ENCODE data around the gene ERC2. TPM values are rescaled to one million over a fixed set of nuclear protein-coding genes. Genes with fewer than 3 reads are reported as not detected.
"Not testable (repeated sequence)": the region's sequence is repeated elsewhere in the genome, so short reads cannot be mapped to it uniquely, and the experiment has no call there.

The ERC2 gene
- polyA plus RNA-seq (2013, experiment 1 of 2; ENCODE audit: insufficient read length): 0.12 TPM
- 0.07 TPM for polyA plus RNA-seq (2013, experiment 2 of 2; ENCODE audit: insufficient read length)

DNA sequence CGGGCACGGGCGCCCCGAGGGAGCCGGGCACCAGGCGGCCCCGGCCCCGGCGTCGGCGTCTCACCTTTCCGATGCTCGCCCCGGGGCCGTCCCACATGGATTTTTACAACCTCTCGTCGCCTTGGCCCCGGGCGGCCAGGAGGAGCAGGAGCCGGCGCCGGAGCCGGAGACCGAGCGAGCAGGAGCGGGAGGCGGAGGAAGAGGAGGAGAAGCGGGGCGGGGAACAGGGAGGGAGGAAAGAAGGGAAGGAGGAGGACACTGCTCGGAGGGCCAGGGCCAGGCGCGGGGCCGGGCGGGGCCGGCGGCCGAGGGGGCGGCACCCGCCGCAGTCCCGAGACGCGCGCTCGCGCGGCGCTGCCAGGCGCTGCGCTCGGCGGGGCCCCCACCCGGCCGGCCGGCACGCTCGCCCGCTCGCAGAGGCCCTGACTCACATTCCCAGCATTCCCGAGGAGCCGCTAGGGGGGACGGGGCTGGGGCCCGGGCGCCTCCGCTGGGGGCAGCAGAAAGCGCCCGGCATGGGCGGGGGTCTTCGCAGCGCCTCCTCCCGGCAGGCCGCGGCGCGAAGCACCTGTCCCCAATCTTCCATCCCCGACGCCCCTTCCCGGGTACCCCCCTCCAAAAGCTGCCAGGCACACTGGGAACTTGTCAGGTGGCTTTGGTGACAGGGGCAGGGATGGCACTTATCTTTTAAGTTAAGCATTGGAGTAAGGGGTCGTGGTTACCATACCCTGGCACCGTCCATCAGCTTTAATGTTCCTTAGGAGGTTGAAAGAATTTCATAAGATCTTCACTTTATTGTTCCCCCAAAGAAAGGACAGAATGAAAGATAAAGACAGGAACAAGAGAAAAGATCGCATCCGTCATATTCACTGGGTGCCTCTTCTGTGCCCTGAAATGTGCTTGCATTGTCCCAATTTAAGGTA, at the start of gene ERC2:
Gene ERC2 (minus strand): TSS at position 284 of the 923 bp plus-strand sequence.
- peak; percentile 28 for DNase-seq

DNA sequence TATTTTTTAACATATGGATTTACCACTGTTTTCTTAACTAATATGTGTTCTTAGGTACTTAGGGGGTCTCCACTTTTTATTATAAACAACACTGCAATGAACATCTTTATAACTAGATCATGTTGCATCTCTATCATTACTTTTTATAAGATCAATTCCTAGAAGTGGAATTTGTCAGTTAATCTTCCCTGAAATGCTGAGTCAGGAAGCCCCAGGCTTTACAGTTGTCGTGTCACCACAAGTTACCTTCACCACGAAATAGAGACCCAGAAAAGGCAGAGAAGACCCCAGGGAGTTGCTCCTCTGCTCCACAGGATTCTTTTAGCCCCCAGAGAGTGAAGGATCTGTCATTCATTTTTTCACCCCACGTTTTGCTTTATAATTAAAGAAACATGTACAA, 34.5 kb upstream of the ERC2 start:
- DNase-seq: no peak

DNA sequence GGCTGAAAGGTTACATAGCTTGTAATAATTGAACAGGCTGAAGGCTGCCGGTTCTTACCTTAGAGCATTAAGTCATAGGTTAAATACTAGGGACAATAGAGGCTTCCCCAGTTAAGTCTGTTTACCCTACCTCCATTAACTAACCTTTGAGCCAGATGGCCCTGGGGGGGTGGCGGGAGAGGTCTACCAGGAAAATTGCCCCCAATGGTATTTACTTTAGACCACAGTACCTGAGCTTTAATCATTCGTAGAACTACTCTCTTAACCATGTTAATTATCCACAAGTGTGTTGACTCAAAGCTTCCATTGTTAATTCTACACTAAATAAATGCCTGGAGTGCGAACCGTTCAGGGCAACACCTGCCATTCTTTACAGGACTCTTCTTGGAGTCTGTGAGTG, 28.1 kb upstream of the ERC2 start:
- not testable (repeated sequence) for DNase-seq

DNA sequence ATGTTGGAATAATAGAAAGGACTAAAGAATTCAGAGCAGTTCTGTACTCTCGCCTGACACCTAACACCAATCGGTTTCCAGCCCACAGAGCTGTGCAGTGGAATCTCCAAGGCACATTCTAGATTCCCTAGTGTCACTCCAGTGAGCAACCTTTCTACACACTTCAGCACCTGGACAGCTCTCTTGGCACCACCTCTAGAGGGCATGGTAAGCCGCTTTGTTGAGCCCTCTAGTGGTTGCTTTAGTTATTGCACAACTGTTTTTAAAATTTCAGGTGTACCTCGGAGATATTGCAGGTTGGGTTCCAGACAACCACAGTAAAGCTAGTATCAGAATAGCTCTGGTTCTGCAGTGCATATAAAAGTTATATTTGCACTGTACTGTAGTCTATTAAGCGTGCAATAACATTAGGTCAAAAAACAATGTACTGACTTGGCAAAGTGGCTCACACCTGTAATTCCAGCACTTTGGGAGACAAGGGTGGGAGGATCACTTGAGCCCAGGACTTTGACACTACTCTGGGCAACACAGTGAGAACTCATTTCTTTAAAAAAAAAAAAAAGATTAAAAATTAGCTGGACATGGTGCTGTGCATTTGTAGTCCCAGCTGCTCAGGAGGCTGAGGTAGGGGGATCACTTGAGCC, 26.5 kb upstream of the ERC2 start:
- DNase-seq: peak; percentile 80

DNA sequence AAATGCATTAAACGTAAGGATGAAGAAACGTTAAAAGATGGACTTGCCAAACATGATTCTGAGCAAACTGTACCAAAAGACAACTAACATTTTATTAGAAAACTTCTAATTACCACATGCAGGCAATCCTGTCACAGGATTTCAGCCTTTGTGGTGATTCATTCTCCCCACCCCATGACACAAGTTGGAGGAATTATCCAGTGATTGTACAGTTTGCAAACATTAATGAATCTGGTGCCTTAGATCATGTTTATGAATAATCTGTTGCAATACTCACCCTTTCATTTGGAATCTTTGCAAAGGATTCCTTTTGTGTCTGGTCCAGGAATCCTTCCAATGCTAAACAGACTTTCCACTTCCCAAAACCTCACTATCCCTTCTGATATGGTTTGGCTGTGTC, 23.3 kb upstream of the ERC2 start:
- no peak for DNase-seq

DNA sequence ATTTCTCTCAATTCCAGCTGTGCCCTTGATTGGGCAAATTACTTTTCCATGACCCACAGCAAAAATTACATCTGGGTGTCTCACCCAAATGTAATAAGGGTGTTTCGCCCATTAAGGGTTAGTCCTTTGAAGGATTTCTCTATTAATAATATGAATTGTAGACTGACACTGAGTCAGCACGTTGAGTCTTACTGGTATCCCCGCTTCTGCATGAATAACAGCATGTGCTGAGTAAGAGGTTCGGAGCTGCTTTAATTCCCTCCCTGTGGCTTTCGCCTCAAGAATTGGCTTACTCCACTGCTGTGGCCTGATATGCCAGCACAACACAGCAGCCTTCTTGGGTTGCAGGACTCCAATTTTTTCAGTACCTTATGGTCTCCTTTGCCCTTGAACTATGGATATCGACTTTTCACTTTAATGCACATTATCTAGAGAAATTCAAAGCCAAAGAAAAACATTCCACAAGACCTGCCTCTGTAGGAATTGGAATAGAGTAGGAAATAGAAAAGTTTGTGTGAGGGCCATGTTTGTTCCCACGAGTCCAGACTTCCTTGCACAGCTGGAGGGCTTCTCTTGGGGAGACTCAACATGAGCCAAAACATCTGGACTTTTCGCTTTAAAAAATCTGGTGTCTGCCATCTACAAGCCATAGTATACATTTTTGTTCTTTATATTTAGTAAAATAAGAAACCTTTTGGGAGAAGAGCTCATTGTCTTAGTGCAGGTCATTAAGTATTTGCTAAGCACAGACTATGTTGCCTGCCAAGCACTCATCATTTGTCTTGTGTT, 20.7 kb upstream of the ERC2 start:
- no peak for DNase-seq

DNA sequence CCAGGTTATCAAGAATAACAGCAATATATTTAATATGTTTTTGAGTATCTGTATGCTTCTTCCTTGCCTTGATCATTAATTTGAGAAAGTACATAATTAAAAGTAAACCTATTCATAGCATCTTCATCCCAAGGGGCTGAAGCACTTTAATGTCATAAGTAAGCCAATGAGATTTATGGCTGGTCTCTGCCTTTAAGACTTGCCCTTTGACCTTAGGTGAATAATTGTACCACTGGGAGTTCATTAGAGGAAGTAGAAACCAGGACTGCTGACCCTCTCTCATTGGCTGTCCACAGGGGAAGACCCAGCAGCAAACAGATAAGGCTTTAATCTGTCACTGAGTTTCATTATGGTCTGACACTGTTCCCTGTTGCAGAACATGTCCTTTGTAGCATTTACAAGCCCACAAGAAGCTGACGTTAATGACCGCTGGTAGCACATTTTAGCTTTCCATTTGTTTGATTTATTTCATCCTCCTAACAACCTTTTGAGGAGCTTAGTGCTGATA, 16.3 kb upstream of the ERC2 start:
- no peak for DNase-seq

DNA sequence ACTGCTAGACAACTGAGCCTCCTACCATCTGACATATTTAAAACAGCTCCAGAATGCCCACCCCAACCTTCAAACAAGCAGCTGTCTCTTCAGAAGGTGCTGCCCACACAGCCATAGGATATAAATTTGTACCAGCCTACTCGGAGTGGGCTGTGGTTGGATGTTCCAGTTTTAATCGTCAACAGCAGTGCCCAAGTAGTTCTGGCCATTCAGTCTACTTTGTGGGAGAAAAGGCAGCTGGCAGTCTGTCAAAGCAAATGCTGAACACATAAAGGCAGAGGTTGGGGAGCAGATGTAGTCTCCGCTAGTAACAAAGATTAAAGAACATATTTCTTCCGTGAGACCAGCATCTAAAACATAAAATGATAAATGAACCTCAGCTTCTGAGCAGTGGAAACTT, 15.9 kb upstream of the ERC2 start:
- DNase-seq: no peak

DNA sequence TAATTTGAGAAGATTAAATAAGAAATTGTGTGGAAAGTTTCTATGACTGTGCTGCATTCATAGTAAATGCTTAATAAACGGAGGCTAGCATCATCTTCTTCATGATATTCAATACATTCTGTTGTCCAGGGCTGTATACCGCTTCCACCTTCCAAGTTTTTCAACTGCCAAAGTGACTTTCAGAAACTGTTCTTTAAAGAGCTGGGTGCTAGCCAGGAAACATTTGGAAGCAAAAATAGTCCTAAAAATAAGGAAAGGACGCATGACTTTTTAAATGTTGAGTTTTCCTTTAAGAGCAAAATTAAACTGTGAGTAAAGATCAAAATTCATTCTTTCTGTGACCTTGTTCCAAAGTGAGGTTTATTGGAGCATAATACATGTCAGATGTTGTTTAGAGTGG, 9.4 kb upstream of the ERC2 start:
- no peak for DNase-seq

DNA sequence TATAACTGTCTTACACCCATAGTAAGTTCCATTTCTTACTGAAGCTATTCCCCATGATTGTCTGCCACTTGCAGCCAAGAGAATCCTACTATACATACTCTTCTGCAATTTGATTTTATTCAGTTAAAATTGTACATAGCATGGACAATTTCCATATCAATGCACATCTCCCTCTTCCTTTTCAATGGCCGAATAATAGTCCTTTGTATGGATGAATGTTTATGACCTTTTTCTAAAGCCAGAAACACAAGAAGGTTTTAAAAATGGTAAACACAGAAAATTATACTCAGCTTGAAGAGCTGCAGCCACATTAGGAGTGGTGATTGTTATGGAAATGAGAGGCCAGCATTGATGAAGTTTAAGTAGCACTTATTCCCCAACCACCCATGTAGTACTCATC, 8.5 kb upstream of the ERC2 start:
- DNase-seq: no peak

DNA sequence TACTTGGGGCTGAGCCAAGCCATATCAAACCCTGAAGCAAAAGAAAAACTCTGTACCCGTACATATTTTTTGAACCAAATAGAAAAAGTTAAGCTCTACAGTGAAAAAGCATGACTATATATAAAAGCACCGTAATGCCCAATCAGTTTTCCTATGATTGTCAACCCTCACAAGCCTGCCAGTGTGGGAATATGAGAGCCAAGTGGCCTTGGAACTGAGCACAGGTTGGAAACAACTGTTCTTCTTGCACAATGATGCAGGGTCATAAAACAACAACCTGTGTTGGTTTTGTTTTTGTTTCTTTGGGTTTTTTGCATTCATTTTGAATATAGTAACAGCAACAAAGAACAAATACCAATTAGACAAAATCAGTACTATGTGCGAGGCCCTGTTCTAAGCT, 3.5 kb upstream of the ERC2 start:
- no peak for DNase-seq

DNA sequence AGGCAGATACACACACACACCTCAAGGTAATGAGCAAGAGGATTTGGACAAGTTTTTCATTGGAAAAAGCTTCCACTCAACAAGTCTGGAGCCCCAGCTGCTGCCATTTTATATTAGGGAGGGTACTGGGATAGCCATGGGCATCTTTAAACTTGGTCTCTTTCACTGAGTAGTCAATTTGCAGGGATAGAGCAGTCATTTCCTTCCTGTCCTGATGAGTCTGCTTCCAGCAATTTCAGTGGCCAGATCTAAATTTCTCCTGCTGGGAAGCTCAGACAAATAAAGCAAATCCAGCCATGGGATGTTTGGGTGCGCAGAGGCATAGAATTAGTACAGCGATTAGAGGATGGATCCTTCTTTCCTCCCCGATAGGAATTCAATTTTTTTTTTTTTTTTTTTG, 874 bp upstream of the ERC2 start:
- DNase-seq: no peak

DNA sequence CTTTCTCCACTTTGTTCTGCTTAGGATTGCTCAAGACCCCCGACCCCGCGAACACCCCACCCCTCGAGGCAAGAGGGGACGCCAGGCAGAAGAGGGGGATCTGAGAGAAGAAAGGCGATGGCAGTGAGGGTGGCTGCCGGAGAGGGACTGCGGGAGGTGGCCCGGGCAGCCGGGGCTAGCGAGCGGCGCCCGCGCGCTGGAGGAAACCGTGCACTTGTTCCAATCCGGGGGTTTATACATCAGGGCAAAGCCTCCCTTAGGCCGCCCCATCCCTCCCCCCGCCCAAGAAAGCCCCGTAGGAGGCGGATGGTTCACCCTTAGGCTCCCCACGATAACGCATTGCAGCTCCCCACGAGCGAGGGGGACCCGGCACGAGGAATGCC, 475 bp downstream of the ERC2 start:
- DNase-seq: no peak

DNA sequence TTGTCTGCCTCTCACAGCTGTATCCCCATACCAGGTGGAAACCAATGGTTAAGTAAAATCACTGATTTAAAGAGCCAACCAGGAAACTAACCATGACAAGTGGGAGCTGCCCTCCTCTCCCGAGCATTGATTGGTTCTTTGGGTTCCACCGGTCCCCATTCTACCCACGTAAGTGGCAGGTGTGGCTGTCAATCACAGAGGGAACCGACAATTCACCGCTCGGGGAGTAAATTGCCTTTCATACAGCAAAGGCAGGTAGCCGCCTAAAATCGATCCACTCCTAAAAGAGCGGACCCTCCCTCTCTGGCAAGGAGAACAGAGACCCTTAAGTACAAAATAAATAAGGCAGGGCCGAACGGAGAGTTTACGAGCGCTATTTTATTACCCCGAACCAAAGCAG, 1.2 kb downstream of the ERC2 start:
- DNase-seq: peak; percentile 42

DNA sequence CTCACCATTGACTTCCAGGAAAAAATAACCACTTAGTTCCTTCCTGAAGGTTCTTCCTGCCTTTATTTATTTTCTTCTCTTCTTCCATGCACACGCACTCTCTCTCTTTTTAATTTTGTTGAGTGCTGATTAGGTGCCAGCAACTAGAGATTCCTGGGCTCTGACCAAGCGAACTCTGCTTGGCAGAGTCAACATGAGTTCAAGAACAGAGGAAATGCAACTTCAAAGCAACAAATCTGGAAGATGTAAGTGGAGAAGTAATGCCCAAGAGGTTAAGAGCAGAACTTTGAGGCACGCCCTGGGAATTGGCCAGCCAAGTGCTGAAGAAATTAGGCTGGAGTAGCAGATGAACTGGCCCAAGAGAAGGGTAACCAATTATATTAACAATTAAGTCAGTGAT, 8.5 kb downstream of the ERC2 start:
- no peak for DNase-seq

DNA sequence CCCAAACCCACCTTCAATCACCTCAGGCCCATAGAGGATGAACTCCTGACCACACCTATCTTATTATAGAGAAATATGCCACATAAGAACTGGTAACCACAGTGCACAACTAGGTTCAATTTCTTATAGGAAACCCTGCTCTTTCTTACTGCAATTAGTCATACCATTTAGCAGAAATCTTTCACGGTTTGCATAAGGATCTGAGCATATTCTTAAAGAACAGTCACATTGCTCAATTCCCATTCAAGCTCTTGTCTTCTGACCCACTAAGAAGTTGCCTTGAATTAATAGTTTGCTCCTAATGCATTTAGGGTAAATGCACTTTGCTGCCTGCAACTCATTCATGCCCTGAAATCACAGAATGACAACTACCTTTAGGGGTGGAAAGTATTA, 9.2 kb downstream of the ERC2 start:
- DNase-seq: no peak

DNA sequence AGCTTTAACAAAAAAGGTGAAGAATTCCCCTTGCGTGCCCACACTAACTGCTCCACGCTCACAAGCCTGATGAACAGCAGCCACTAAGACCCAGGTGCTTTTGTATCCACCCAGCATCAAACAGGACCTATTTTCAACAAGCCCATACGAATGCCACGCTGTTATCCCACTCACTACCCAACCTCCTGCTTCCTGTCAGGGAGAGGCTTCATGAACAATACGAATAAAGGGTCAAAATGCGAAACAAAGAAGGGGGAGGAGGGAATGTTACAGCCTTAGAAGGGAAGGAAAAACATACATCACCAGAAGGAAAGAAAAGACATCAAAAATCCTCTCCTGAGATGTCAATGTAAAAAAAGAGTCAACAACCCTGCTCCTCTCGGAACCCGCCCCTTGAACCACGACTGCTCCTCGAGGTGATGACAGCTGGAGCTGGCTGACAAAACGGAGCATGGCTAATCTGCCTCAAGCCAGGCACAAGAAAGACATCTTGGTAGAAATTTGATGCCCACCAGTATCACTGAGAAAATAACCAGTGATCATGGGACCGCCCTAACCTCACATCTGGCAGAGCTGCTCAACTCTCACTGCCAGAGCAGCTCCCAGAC, 9.7 kb downstream of the ERC2 start:
- no peak for DNase-seq

DNA sequence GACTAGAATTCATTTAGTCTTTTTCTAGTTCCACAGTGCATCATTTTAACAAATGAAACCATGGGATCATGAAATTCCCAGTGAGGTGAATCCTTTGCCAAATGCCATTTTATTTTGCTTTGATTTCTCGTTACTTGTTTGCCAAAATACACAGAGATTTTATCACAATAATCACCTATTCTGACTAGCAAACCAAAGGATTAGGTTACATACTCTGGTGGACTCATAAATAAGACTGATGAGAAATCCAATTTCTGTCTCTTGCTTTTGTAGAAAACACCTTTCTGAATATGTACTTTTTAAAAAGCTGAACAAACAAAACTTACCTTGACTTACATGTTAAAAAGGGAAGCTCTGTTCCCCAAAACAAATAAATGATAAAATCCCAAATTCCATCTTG, 12.2 kb downstream of the ERC2 start:
- DNase-seq: no peak

DNA sequence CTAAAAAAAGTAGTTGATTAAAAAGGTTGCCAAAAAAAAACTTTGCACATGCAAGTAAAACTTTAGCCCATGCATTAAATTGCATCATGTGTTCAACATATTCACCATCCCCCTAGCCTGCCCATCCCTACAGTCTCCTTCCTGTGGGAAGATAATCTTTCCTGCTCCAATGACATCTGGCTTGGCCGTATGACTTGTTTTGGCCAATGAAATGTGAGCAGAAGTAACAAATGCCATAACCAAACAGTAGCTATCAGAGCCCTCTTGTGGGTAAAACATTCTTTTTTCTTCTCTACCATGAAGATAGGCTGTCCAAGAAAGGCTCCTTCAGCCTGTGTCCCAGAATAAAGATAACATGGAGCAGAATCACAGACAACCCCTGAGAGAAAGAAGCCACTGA, 15.3 kb downstream of the ERC2 start:
- no peak for DNase-seq

DNA sequence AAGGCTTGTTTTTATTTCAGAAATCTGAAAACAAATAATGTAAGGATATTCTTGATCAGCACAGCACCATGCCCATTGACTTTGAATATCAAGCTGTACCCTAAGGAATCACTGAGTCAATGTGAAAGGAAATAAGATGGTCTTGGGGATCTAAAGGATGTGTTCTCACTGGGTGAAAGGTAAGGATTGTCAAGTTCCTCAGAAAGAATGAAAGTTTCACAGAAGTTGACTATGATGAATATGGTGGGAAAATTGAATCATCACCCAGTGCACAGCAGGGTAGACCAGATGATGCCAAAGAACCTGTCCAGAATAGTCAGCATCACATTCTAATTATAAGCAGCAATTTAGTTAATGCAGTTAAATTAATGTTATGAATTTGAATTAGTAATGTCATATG, 16.2 kb downstream of the ERC2 start:
- no peak for DNase-seq

DNA sequence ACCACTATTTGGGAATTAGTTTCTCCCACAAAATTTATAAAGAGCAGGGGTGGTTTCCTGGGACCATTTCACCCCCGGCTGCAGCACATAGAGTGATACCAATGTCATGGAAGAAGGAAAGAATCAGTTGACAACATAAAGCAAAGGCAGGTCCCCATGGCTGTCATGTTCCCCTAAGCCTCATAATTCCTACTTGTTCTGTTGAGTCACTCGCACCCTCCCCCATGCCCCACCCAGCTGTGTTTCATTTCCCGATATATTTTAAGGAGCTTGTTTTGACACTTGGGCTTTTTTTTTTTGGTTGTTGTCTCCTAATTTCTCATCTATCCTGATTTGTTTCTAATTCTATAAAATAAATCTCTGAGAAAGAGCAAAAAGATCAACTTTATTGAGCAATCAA, 24.9 kb downstream of the ERC2 start:
- no peak for DNase-seq

DNA sequence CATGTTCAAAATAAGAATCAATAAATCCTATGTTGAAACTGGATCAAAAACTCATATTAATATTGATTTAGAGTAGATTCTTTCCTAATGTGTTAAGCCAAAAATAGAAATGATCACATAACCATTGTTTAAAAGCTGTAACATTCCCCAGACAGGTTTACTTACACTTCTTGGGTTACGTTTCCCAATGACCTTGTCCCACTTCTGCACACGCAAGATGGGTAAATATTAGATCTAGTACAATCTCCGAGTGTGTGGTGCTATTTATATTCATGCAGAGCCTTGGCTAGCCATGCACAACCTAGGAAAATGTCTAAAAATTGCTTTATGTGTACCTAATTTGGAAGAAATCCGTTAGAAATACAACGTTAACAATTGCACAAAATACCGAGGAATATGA, 39.6 kb downstream of the ERC2 start:
- no peak for DNase-seq

DNA sequence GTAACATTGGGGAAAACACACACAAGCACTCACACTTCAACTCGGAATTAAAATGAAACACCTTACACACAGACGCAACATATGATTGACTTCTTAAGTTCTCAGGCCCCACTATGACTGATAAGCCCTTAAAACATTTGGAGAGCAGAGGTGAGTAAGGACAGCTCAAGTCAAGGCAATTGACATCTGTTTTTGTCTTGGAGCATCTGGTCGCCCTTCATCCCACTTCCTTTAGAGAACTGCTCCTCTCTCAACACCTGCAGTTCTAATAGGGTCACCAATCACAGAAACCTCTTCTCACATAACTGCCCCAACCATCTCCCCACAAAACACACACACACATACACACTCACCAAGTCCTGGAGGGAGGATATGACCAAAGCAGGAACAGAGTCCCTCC, 43.4 kb downstream of the ERC2 start:
- no peak for DNase-seq

All from fibroblast of skin of abdomen (primary cell).